Neutrophil (primary cell): Measurements from ENCODE around the gene FOXF2.

Source experiments
- H3K27ac ChIP-seq: fragments of 200-600 bp; sonication (generic); 2 replicates; pipeline ENCODE4 v1.5.1; 2016; ENCODE audit warnings: mild to moderate bottlenecking, moderate library complexity
- H3K27me3 ChIP-seq: fragments of 200-600 bp; sonication (generic); 2 replicates; pipeline ENCODE4 v1.6.0; 2016; ENCODE audit warnings: mild to moderate bottlenecking
- H3K36me3 ChIP-seq: fragments of 200-600 bp; sonication (generic); 2 replicates; pipeline ENCODE4 v1.5.1; 2017
- H3K4me1 ChIP-seq, 2 experiments: fragments of 200-600 bp in 1 of 2; sonication (generic) in 1 of 2; 1 replicate in 1 of 2; 2 replicates in 1 of 2; pipeline versions ENCODE4 v1.5.1 to v1.6.1; 2013 to 2016; ENCODE audit warnings: low read depth in 1 of 2, low read length in 1 of 2, mild to moderate bottlenecking in 1 of 2, moderate library complexity in 1 of 2; ENCODE audit not compliant: control insufficient read depth in 1 of 2, insufficient read depth in 1 of 2
- H3K4me3 ChIP-seq, 2 experiments: fragments of 200-600 bp in 1 of 2; sonication (generic) in 1 of 2; 1 replicate in 1 of 2; 2 replicates in 1 of 2; pipeline ENCODE4 v1.5.1; 2013 to 2016; ENCODE audit warnings: low read depth in 1 of 2, low read length in 1 of 2, mild to moderate bottlenecking in 1 of 2, moderate library complexity in 1 of 2
- H3K9me3 ChIP-seq: fragments of 200-600 bp; sonication (generic); 2 replicates; pipeline ENCODE4 v1.5.1; 2016
- CTCF ChIP-seq: fragments of 200-600 bp; sonication (generic); IDR thresholded peaks from 2 replicates; pipeline ENCODE4 v1.5.1; 2016; ENCODE audit warnings: antibody characterized with exemption

FOXF2 gene

GRCh38 chr6:1379017-1379787 lies 10.2 kb upstream of the FOXF2 start:
- Histone ChIP-seq H3K27me3 (peaks cover 100% of the 10 kb centered on the region), H3K4me1 (peaks cover 5 to 18% of the 10 kb centered on the region in 2 experiments), H3K4me3 (no peak overlapping the region), H3K36me3 (no peaks in the 10 kb centered on the region), H3K9me3 (no peaks in the 10 kb centered on the region), H3K27ac (no peak overlapping the region)
- TF ChIP-seq CTCF: no peak

GRCh38 chr6:1379788-1380147 lies 9.6 kb upstream of the FOXF2 start:
- peaks cover 100% of the 10 kb centered on the region for H3K27me3 ChIP-seq
- no peaks in the 10 kb centered on the region for H3K9me3 ChIP-seq
- H3K4me3 ChIP-seq: no peak overlapping the region
- no peak overlapping the region for H3K27ac ChIP-seq
- no peaks in the 10 kb centered on the region for H3K36me3 ChIP-seq
- peaks cover 5 to 18% of the 10 kb centered on the region in 2 experiments for H3K4me1 ChIP-seq
- TF ChIP-seq CTCF: no peak

- peaks cover 5 to 18% of the 10 kb centered on the region in 2 experiments for H3K4me1 ChIP-seq
- H3K27me3 ChIP-seq: peaks cover 100% of the 10 kb centered on the region
- H3K4me3 ChIP-seq: no peak overlapping the region
- TF ChIP-seq CTCF: no peak
- no peaks in the 10 kb centered on the region for H3K36me3 ChIP-seq
- no peaks in the 10 kb centered on the region for H3K9me3 ChIP-seq
- no peak overlapping the region for H3K27ac ChIP-seq
Observed at GRCh38 chr6:1380625-1381427, 8.6 kb upstream of the FOXF2 start.

GRCh38 chr6:1381481-1382330 lies 7.7 kb upstream of the FOXF2 start:
- Histone ChIP-seq H3K36me3 (no peaks in the 10 kb centered on the region), H3K4me1 (peaks cover 5 to 18% of the 10 kb centered on the region in 2 experiments), H3K4me3 (no peak overlapping the region), H3K27me3 (peaks cover 100% of the 10 kb centered on the region), H3K9me3 (no peaks in the 10 kb centered on the region), H3K27ac (no peak overlapping the region)
- TF ChIP-seq CTCF: no peak

GRCh38 chr6:1382331-1382882 lies 7.0 kb upstream of the FOXF2 start:
- Histone ChIP-seq H3K36me3 (no peaks in the 10 kb centered on the region), H3K4me1 (peaks cover 5 to 18% of the 10 kb centered on the region in 2 experiments), H3K27me3 (peaks cover 100% of the 10 kb centered on the region), H3K4me3 (no peak overlapping the region), H3K27ac (no peak overlapping the region), H3K9me3 (no peaks in the 10 kb centered on the region)
- no peak for TF ChIP-seq CTCF
